Measurements from ENCODE around the gene HOXD3. TPM values are rescaled to one million over a fixed set of nuclear protein-coding genes. Genes with fewer than 3 reads are reported as not detected.

The HOXD3 gene
- total RNA-seq, 2 experiments from 2014 or later: not detected

DNA sequence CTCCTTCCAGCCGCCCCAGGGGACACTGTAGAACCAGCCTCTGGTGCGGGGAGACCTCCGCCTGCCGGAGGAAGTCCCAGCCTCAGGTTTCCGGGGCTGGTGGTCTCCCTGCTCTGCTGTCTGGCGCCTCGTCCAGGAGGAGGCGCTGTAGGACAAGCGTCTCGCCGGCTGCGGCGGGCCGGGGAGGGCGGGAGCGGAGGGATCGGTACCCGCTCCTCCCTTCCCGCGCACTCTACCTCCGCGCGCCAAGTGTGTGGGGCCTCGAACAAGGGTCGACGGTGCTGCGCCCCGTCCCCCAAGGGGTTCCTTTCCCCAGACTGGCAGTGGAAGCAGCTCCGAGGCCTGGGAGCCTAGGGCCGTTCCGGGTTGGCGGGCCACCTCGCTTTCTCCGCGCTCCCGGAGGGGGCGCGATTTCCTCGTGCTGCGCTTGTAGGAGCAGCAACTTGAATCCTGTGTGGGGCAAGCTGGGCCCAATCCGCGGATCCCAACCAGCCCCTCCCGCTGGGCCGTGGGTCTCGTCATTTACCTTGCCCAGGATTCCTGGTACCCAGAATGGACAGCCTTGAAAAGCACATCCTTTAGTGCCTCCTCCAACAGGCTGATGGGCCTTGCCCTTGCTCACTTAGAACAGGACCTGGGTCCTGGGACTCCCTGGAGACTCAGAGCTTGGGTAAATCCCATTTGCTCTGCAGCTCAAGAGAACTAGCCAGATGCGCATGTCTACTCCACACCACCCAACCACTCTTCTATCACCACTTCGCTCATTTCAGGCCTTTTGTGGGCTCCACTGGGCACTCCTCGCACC is 16.4 kb upstream of the HOXD3 start:
- POLR2A ChIA-PET: interaction anchor here (0.6 to 1.0 kb wide), 2 partner anchors 314 to 321 kb away, joined by 3 read pairs; no protein-coding TSS in a partner anchor
- Histone ChIP-seq H3K4me3 (ENCODE audit: low read depth, low read length, poor library complexity, severe bottlenecking) (peak overlapping the region; percentile 57), H3K27ac (ENCODE audit: low read depth, low read length, poor library complexity, severe bottlenecking) (no peak overlapping the region), H2AFZ (ENCODE audit: low read length) (peak overlapping the region; percentile 8; the same call in 1 of the 2 replicates), H3K79me2 (ENCODE audit: insufficient read depth, low read depth, low read length) (no peaks in the 10 kb centered on the region), H3K4me2 (ENCODE audit: low read length) (peak overlapping the region; percentile 67; the same call in 1 of the 2 replicates), H4K20me1 (ENCODE audit: insufficient read depth, low read length) (no peaks in the 10 kb centered on the region), H3K4me1 (ENCODE audit: insufficient read depth, low read length, poor library complexity, severe bottlenecking) (peaks cover 3% of the 10 kb centered on the region), H3K9me3 (ENCODE audit: low read length) (no peaks in the 10 kb centered on the region), H3K9me2 (ENCODE audit: insufficient read depth, low read length) (no peaks in the 10 kb centered on the region), H3K36me3 (ENCODE audit: insufficient read depth, low read length) (no peaks in the 10 kb centered on the region)
- peak; percentile 68 for DNase-seq (ENCODE audit: low spot score)
- BruUV-seq (replicated peaks): no TSS peak
- intact Hi-C loops (cut with micrococcal nuclease; ENCODE audit: unreplicated experiment): loop anchor here (1.0 kb wide), 2 partner anchors 315 to 512 kb away; no protein-coding TSS in a partner anchor
- CTCF ChIA-PET (ENCODE audit: unreplicated experiment): interaction anchor here (0.6 to 0.9 kb wide), 5 partner anchors 46 to 373 kb away, joined by 3 to 14 read pairs (median 3); no protein-coding TSS in a partner anchor
- no peak for TF ChIP-seq EZH2phosphoT487 (IDR thresholded peaks at IDR 0.05; ENCODE audit: borderline replicate concordance, low read depth, low read length)
- peak; percentile 80 for TF ChIP-seq CTCF (conservative IDR thresholded peaks at IDR 0.05; ENCODE audit: low read length)

GRCh38 chr2:176142281-176142680 is 14.8 kb upstream of the HOXD3 start:
- TF ChIP-seq CTCF (conservative IDR thresholded peaks at IDR 0.05; ENCODE audit: low read length) (no peak), EZH2phosphoT487 (IDR thresholded peaks at IDR 0.05; ENCODE audit: borderline replicate concordance, low read depth, low read length) (no peak)
- DNase-seq (ENCODE audit: low spot score): no peak
- no peaks in the 10 kb centered on the region for H3K79me2 ChIP-seq (ENCODE audit: insufficient read depth, low read depth, low read length)

More at GRCh38 chr2:176142281-176142680, 14.8 kb upstream of the HOXD3 start:
- H2AFZ ChIP-seq (ENCODE audit: low read length): no peak overlapping the region
- BruUV-seq (replicated peaks): no TSS peak
- H3K27ac ChIP-seq (ENCODE audit: low read depth, low read length, poor library complexity, severe bottlenecking): no peak overlapping the region
- H4K20me1 ChIP-seq (ENCODE audit: insufficient read depth, low read length): no peaks in the 10 kb centered on the region
- no peaks in the 10 kb centered on the region for H3K9me3 ChIP-seq (ENCODE audit: low read length)
- H3K4me2 ChIP-seq (ENCODE audit: low read length): no peak overlapping the region
- peaks cover 3% of the 10 kb centered on the region for H3K4me1 ChIP-seq (ENCODE audit: insufficient read depth, low read length, poor library complexity, severe bottlenecking)
- POLR2A ChIA-PET: no interaction called here
- intact Hi-C loops (cut with micrococcal nuclease; ENCODE audit: unreplicated experiment): no loop called here
- no peak overlapping the region for H3K4me3 ChIP-seq (ENCODE audit: low read depth, low read length, poor library complexity, severe bottlenecking)
- H3K36me3 ChIP-seq (ENCODE audit: insufficient read depth, low read length): no peaks in the 10 kb centered on the region
- CTCF ChIA-PET (ENCODE audit: unreplicated experiment): no interaction called here
- no peaks in the 10 kb centered on the region for H3K9me2 ChIP-seq (ENCODE audit: insufficient read depth, low read length)

All from OCI-LY7 (cell line).